Stimulated activated CD4-positive, alpha-beta T cell treated with anti-CD3 and anti-CD28 coated beads, Interleukin-1b, Interleukin-23, amount 100 ng/mL, for 24 hours (primary cell): ENCODE results near the gene GPR55.
A peak's percentile ranks its signal among the peaks of the same experiment; 100 is the strongest.

ENCODE experiments used
- DNase-seq, 4 experiments: peaks; one replicate each; pipeline ENCODE4 v3.0.0-alpha.2; 2020; ENCODE audit warnings: low read depth in 4 of 4, low spot score in 1 of 4

Gene GPR55

DNA sequence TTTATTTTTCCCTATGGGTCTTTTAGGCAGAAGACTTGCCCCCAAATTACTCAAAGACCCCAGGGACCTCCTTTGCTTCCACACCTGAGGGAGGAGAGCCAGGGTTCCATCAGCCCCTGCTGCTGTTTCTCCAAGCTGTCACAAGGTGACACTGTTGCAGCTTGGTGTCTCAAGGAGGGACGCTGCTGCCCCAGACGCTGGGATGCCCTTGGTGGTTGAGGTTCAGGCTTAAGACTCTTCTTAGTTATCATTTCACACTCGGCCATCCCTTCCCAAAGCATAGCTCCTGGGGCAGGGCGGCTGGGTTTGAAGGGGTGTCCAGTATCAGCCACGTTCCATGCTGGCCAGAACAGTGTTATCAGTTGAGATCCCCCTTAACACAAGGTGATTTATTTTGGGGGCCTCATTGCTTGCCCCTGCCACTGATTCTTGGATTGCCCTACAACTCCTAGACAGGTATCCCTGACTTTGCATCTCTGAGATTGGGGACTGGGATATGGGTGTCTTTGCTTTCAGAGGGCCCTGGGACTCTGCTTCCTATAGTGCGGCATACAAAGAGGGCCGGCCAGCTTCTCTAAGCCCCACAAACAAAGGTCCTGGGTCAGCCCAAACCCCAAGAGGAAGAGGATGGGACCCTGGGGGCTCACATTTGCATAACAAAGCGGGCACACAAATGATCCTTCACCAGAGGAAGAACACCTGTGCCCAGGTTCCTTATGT, 22.7 kb downstream of the GPR55 start:
- DNase-seq, result peak in 3 of 4 experiments; percentile 31 to 48 (median 40)

DNA sequence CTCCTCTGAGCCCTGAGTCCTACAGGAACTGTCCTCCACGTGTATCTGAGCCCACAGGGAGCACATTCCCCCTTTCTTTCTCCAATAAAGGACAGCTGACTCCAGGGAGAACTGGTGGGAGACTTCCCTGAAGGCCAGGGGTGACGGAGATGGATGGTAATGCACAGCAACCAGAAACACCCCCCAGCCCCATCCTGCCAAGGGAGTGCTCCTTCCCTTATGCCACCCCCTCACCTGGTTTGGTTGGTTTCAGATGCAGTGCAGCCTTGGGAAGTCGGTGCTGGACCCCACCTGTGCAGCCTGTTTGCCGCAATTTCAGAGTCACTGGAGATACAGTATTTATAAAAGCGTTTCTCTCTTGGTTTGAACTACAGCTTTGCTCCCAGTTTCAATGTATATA, 24.0 kb downstream of the GPR55 start:
- no peak for DNase-seq

DNA sequence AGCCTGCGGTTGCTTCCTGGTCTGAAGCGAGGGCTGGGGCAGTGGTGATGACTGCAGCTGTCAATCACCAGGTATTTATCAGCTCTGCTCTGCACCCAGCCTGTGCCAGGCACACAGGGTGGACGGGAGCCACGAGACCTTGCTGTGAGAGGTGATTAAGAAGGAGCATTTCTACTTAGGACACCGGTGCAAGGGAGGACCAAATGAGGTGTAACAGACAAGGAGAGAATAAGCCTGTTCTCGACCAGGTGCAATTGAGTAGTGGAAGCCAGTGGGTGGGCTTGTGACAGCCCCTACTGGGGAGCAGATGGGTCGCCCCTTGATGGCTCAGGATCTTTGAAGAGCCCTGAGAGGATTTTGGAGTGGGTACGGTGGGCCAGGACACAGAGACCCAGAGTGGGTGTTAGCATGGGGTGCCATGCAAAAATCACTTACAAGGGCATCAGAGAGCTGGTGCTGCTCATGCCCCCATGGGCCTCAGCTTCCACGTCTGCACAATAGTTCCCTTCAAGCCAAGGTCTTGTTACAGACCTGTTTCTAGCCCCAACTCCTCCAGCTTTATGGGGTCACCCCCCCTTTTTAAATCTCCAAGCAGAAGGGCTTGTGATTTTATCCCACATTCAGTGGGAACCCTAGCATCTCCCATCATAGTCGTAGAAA, 24.6 kb downstream of the GPR55 start:
- DNase-seq, result no peak

DNA sequence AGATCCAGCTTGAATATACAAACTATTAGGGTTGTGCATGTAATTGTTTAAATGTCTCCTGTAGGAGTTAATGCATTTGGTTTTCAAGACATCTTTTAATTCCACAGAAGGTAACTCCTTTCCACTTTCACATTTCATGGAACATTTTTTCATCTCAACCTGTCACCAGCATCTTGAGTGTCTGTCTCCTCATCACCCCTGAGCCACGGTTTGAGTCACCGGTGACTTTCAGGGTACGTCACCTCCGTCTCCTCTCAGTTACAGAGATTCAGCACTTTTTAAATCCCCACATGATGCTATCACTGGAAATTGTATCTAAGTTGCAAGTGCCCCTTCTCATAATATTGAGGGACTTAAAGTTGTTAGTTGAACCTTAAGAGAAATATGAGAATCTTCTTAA, 25.3 kb downstream of the GPR55 start:
- peak in 2 of 4 experiments; percentile 46 to 54 for DNase-seq

DNA sequence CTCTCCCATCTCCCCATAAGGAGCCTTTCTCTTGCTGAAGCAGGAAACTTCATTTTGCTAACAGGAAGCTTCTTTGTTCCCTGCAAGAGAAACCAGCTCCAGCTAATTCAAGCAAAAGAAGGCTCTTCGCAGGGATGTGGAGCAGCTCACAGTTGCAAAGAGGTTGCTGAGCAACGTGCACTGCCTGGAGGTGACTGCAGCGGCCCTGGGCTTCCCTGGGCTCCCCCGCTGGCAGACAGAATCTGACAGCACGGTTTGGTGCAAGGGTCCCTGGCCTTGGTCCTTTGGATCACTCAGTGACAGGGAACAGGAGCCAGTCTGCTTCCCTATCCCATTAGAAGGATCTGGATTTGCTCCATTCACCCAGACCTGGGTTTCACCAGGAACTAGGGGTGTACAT, 25.8 kb downstream of the GPR55 start:
- no peak for DNase-seq

DNA sequence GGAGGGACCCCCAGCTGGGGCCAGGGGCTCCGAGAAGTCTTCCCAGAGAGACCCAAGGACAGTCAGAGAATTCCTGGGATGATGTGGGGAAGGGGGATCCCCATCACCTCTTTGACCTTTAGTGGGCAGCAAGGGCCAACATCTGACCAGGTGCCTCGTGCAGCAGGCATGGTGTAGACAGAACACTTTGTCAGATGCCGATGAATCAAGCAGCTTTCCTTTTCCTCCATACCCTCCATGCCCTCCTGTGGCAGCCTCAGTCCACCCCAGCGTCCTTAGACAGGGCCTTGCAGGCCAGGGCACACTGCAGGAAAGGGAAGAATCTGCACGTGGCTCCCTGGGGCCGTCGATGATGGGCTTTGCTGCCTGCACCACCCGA, 26.3 kb downstream of the GPR55 start:
- DNase-seq, result no peak

DNA sequence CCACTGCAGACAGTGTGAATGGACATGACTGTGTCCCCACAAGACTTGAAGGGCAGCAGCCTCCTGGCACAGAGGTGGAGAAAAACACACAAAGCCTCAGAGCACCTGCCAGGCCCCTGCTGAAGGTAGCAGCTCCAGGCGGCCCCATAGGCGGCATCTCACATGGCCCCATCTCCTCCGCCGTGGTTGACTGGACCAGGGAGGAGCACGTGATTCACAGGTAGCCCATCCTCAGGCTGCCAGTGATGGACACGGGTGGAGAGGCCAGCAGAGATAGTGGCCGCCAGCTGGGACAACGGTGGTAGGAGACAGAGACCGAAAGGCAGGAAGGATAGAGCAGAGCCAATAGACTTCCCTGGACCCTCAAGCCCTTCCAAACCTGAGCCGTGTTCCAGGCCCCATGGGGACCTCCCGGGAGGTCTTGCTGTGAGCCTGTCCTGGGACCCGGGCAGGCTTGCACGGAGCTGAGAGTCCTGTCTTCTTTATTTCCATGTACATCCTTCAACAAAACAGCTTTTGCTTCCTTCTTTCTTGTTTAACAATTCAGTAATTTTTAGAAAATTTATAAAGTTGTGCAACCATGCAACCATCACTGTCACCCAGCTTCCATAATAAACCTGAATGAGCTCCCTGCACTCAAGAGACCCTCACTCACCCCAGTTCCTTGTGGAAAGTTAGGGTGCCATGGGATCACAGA, 26.9 kb downstream of the GPR55 start:
- no peak for DNase-seq

DNA sequence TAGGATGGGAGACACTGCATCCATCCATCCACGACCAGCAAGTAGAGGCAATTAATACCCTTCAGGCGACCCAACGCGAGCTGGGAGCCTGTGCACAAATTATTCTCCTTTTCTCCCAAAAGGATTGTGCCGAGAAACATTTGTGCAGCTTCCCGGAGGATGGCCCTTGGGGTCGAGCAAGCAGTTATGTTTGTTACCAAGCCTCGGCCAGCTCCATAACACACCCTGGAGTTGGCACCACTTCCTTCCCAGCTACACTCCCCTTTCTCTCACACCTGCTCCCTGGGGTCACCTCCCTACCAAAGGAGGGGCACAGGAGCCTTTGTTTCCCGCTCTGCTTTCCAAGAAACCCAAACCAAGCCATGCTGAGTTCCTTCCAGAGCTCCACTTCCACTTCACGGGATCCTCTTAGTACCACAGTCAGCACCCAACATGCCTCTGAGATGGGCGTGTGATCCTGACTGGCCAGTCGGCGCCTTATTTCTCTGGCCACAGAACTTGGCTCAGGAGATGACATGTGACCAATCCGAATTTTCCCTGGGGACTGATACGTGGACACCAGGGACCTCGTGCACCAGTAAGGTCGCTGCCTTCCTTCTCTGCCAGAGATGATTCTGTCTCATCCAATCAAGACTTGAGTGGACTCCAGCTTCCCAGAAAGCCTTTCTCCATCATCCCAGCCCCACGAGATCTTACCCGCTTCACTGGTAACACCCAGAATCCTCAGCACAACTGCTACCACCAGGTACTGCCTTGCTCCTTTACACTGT, 28.5 kb downstream of the GPR55 start:
- no peak for DNase-seq

DNA sequence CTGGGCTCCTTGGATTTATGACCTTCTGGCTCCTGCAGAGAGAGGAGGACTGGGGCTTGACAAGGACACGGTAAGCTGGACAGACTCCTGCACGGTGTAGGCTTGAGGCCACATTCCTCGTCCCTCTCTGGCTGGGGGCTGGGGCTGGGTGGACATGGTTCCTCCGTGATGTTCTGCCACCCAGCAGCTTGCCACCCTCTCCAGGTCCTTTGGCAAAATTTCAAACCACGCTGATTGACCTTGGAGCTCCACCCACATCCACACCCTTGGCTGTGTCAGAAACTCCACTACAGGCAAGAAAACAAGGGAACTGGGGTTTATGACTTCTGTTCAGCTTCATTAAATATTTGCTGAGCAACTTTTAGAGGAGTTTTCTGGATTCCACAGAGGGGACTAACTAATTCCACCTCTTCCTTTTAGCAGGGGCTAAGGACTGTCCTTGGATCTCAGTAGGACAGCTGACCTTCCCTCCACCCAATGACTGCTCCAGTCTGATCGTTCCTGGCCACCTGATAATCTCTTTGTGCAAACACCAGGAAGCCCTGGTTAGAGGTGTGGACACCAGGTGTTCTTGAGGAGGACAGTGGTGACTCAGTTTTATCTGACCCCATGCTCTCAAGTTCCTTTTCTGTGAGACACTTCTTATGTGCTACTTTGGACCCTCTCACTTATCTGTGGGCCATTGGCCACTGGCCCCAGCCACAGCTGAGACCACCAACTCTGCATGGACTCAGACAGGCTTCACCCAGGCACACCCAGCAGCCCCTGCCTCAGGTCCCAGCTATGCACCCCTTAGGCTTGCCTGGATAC, 29.3 kb downstream of the GPR55 start:
- no peak for DNase-seq

DNA sequence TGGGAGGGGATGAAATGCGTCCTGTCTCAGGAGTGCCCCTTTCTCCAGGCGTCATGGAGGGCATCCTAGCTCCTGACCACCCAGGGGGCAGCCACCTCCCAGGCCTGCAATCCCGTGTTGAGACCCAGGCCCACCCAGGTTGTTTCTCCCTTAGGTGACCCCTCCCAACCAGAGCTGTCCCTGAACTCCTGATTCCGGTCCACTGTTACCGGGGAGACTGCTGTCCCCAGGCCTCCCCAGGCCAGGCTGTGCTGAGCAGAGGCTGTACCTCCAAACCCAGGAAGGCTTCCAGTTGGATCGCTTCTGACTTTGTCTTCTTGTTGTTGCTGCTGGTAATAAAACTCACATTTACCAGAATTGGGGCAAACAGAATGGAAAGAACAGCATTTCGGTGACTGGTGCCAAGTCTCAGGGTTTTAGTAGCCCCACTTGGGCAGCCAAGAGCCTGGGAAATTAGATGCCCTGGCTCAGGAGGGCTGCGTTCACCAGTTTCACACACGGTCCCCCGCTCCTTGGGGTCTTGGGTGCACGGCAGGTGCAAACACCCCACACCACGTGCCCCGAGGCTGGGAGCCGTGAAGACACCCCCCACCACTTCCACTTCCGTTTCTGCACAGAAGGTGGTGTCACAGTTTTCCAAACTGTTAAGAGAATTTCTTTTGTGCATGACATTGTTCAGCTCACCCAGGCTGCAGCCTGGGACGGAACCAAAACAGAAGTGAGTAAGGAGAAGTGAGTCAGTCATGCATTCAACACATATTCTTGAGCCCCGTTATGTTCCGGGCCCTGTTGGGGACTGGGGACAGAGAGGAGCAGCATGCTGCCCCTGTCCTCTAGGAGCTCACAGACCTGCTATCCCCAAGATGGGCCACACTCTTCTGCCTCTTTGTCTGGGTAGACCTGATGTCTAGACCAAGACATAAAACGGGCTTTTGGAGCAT, 30.9 kb downstream of the GPR55 start:
- DNase-seq, result no peak

DNA sequence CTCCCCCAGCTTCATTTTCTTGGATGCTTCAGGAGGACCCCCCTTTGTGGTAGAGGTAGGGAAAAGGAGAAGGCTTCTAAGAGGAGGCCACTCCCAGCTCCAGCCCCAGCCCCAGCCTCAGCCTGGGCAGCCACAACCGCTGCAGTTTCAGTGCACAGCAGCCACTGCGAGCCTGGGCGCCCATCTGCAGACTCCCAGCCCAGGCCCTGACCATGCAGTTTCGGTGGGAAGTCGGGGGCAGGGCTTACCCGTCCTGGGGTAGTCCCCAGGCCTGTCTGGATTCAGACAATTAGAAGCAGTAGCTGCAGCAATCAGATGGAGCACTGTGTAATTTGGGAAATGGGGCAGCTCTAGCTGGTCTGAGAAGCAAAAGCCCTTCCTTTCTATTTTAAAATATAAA, 31.7 kb downstream of the GPR55 start:
- DNase-seq, result no peak

DNA sequence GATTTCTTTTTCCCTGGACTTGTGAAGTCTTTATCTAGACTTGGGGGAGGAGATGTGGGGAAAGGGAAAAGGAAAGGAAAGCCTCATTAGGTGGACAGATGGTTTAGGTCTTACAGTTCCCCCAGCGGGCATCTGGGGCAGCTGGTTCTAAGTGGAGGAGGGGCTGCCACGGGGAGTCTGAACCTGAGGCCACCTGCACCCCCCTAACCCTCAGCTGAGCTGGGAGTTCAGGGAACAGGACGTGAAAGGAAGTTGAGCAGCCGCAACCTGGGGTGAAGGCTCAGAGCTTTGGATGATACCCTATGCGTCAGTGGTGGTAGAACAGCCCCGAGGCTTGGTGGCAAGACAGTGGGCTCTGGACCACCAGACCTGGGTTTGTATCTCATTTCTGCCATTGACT, 33.5 kb downstream of the GPR55 start:
- no peak for DNase-seq

DNA sequence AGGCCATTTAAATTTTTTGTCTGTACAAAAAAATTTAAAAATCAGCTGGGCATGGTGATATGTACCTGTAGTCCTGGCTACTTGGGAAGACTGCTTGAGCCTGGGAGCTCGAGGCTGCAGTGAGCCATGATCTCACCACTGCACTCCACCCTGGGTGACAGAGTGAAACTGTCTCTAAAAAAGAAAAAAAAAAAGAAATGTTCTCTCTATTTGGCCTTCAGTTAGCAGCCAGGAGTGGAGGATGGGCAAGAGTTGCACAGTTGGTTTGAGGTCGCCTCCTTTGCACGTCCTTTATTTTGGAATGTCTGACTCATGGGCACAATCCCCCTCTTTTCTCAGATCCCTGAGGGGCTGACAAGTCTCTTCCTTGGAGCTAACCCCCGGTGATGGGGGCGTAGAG, 34.0 kb downstream of the GPR55 start:
- DNase-seq, result no peak

DNA sequence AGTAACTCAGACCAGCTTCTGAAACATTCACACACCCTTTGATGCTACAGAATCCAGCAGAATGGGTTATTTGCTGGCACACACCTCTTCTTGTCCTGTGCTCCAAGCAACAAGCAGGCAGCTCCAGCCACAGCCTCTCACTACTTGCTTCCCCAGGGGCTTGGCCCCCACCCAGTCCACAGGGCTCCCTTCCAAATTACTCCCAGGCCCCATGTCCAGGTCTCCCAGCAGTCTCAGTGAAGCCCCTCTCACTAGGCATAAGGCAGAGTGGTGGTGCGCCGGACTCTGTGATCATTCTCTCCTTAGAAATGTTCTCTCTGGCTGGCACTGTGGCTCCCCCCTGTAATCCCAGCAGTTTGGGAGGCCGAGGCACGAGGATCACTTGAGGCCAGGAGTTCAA, 34.4 kb downstream of the GPR55 start:
- no peak for DNase-seq

DNA sequence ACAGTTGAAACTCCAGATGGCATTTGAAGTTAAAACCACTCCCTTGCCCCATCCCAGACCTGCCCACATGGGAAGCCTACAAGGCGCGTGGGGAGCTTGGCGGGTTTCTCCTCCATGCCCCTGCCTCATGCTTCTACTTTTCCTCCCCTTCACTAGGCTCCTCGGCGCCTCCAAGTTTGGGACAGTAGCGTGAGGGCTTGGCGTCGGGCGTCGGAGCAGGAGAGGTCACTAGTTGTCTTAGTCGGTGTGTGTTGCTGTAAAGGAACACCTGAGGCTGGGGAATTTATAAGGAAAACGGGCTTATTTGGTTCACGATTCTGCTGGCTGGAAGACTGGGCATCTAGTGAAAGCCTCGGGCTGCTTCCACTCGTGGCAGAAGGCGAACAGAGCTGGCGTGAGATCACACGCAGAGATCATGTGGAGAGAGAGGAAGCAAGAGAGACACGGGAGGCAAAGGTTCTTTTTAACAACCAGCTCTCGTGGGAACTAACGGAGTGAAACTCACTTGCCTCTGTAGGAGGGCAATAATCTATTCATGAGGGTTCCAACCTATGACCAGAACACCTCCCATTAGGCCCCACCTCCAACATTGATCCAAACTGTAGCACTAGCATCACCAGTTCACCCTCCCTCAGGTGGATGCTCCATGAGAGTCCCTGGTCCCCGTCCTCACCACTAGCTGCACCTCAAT, 35.0 kb downstream of the GPR55 start:
- no peak for DNase-seq

DNA sequence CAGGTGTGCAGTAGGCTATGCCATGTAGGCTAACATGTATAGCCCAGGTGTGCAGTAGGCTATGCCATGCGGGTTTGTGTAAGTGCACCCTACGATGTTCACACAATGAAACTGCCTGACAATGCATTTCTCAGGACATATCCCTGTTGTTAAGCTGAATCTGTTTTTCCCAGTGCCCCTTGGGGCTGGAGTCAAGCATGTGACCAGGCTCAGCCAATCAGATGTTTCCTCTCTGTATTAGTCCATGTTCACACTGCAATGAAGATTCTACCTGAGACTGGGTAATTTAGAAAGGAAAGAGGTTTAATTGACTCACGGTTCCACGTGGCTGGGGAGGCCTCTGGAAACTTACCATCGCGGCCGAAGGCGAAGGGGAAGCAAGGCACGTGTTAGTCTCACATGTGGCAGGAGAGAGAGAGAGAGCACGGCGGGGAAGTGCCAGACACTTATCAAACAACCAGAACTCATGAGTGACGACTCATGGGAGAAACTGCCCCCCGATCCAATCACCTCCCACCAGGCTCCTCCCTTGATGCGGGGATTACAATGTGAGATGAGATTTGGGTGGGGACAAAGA, 36.1 kb downstream of the GPR55 start:
- DNase-seq, result no peak

DNA sequence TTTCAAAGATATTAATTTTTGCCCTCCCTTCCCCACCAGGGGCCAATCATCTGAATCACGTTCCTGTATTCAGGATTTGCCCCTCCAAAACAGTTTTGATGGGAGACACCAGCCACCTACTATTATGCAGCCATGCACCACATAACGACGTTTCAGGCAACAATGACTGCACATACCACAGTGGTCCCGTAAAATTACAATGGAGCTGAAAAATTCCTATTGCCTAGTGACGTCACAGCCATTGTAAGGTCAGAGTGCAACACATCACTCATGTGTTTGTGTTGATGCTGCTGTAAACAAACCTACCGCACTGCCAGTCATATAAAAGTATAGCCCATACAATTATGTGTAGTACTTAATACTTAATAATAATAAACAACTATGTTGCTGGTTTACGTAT, 37.7 kb downstream of the GPR55 start:
- DNase-seq, result no peak

DNA sequence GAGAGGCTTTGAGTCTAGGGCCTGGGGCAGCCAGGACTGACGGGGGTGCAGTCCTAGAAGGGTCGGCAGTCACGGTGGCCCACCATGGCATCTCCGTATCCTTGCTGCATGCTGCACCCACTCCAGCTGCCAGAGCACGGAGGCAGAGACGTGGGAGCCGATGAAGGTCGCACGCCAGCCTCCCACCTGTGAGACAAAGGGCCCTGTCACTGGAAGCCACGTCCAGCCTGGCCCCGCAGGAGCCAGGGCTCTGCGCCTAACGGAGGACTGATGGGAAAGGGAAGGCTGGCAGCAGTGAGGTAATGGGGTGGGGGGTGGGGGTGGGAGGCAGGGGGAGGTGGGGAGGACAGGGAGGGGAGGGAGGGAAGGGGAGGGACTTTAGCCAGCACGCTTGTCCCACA, 38.4 kb downstream of the GPR55 start:
- DNase-seq, result no peak

DNA sequence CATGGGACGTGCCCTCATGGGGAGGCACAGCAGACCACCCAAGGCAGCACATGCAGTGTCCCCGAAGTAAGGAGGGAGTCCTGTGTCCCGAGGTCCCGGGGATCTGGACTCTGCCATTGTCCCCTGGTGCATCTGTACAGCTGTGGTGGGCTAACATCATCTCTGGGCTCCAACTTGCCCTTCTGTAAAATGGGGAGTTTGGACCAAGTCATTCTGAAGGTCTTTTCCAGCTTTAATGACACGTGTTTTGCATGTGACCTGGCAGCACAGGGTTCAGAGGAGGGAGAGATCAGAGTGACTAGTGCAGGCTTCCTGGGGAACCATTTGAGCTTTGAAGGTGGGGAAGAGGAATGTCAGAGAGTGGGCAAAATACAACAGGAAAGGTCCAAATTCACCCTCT, 38.8 kb downstream of the GPR55 start:
- DNase-seq, result no peak
